H9 (cell line): ENCODE results near the gene ZNF577. TPM values are rescaled to one million over a fixed set of nuclear protein-coding genes. Genes with fewer than 3 reads are reported as not detected.

Experiments used
- DNase-seq: peaks from one replicate; pipeline ENCODE4 v3.0.0-alpha.2; 2017
- H2AFZ ChIP-seq: one replicate; pipeline ENCODE4 v1.6.1; 2013; ENCODE audit warnings: mild to moderate bottlenecking, low read length, control low read depth, moderate library complexity
- H2AK5ac ChIP-seq: 2 replicates; pipeline ENCODE4 v1.6.1; 2013; ENCODE audit warnings: low read length, control low read depth, mixed read lengths; ENCODE audit not compliant: insufficient read length
- H2BK120ac ChIP-seq: one replicate; pipeline ENCODE4 v1.6.1; 2013; ENCODE audit warnings: low read depth, mild to moderate bottlenecking, low read length, control low read depth, inconsistent platforms; ENCODE audit not compliant: poor library complexity, severe bottlenecking
- H2BK12ac ChIP-seq: 2 replicates; pipeline ENCODE4 v1.6.1; 2013; ENCODE audit warnings: low read length, control low read depth, mixed read lengths, low read depth; ENCODE audit not compliant: insufficient read length
- H2BK15ac ChIP-seq: 2 replicates; pipeline ENCODE4 v1.6.1; 2013; ENCODE audit warnings: low read depth, low read length, control low read depth
- H2BK20ac ChIP-seq: one replicate; pipeline ENCODE4 v1.6.1; 2013; ENCODE audit warnings: low read depth, mild to moderate bottlenecking, low read length, control low read depth, inconsistent platforms; ENCODE audit not compliant: poor library complexity, severe bottlenecking
- H2BK5ac ChIP-seq: 2 replicates; pipeline ENCODE4 v1.6.1; 2013; ENCODE audit warnings: low read length, control low read depth, mixed read lengths; ENCODE audit not compliant: insufficient read length
- H3K14ac ChIP-seq: 2 replicates; pipeline ENCODE4 v1.6.1; 2013; ENCODE audit warnings: low read length, control low read depth; ENCODE audit not compliant: insufficient read depth
- H3K18ac ChIP-seq: 2 replicates; pipeline ENCODE4 v1.6.1; 2013; ENCODE audit warnings: low read depth, mild to moderate bottlenecking, mixed read lengths, low read length, control low read depth; ENCODE audit not compliant: insufficient read length
- H3K23ac ChIP-seq: 2 replicates; pipeline ENCODE4 v1.6.1; 2013; ENCODE audit warnings: low read length, control low read depth, mixed read lengths, low read depth; ENCODE audit not compliant: insufficient read length
- H3K23me2 ChIP-seq: 2 replicates; pipeline ENCODE4 v1.6.1; 2013; ENCODE audit warnings: low read depth, mild to moderate bottlenecking, mixed read lengths, low read length, control low read depth; ENCODE audit not compliant: insufficient read length, poor library complexity, severe bottlenecking
- H3K27ac ChIP-seq: 2 replicates; pipeline ENCODE4 v1.5.1; 2013; ENCODE audit warnings: low read length, control low read depth, mixed read lengths, low read depth; ENCODE audit not compliant: insufficient read length
- H3K27me3 ChIP-seq: 2 replicates; pipeline ENCODE4 v1.6.1; 2013; ENCODE audit warnings: low read length, control low read depth, inconsistent platforms; ENCODE audit not compliant: insufficient read depth
- H3K4ac ChIP-seq: 2 replicates; pipeline ENCODE4 v1.6.1; 2013; ENCODE audit warnings: low read depth, mild to moderate bottlenecking, control low read depth, inconsistent platforms, low read length, moderate library complexity
- H3K4me1 ChIP-seq: 2 replicates; pipeline ENCODE4 v1.6.1; 2013; ENCODE audit warnings: low read length, control low read depth, inconsistent platforms; ENCODE audit not compliant: insufficient read depth
- H3K4me2 ChIP-seq: 2 replicates; pipeline ENCODE4 v1.6.1; 2013; ENCODE audit warnings: low read length, control low read depth, mixed read lengths; ENCODE audit not compliant: insufficient read length, insufficient read depth
- H3K56ac ChIP-seq: 2 replicates; pipeline ENCODE4 v1.6.1; 2013; ENCODE audit warnings: low read depth, mild to moderate bottlenecking, mixed read lengths, low read length, control low read depth; ENCODE audit not compliant: insufficient read length
- H3K79me1 ChIP-seq: 2 replicates; pipeline ENCODE4 v1.6.1; 2013; ENCODE audit warnings: low read depth, mild to moderate bottlenecking, moderate library complexity, low read length, control low read depth, inconsistent platforms; ENCODE audit not compliant: insufficient read depth, poor library complexity, severe bottlenecking
- H3K79me2 ChIP-seq: 2 replicates; pipeline ENCODE4 v1.6.1; 2013; ENCODE audit warnings: low read length, control low read depth, inconsistent platforms; ENCODE audit not compliant: insufficient read depth
- H3K9ac ChIP-seq: 2 replicates; pipeline ENCODE4 v1.6.1; 2013; ENCODE audit warnings: low read length, control low read depth, mixed read lengths; ENCODE audit not compliant: insufficient read length; ENCODE audit errors: extremely low read depth
- H3K9me3 ChIP-seq: one replicate; pipeline ENCODE4 v1.6.1; 2013; ENCODE audit warnings: low read depth, low read length, inconsistent platforms; ENCODE audit not compliant: control insufficient read depth
- H3T11ph ChIP-seq: one replicate; pipeline ENCODE4 v1.6.1; 2013; ENCODE audit warnings: mild to moderate bottlenecking, low read length, control low read depth, inconsistent platforms
- H4K20me1 ChIP-seq: one replicate; pipeline ENCODE4 v1.6.1; 2013; ENCODE audit not compliant: control insufficient read depth, insufficient read length, insufficient read depth
- H4K5ac ChIP-seq: 2 replicates; pipeline ENCODE4 v1.6.1; 2013; ENCODE audit warnings: low read depth, mild to moderate bottlenecking, mixed read lengths, low read length, control low read depth; ENCODE audit not compliant: insufficient read length
- H4K8ac ChIP-seq: replicated peaks from 2 replicates; pipeline ENCODE4 v1.6.1; 2013; ENCODE audit warnings: low read length, control low read depth, mixed read lengths, low read depth; ENCODE audit not compliant: insufficient read length
- H4K91ac ChIP-seq: 2 replicates; pipeline ENCODE4 v1.6.1; 2013; ENCODE audit warnings: low read depth, mild to moderate bottlenecking, moderate library complexity, mixed read lengths, low read length, control low read depth; ENCODE audit not compliant: insufficient read length
- H3K27ac Mint-ChIP-seq, 3 experiments: 2 replicates in 2 of 3; 3 replicates in 1 of 3; pipeline ENCODE4 v1.8.0; 2020 to 2021; ENCODE audit warnings: mixed read lengths in 3 of 3, mild to moderate bottlenecking in 1 of 3, moderate library complexity in 1 of 3
- H3K27me3 Mint-ChIP-seq: 2 replicates; pipeline ENCODE4 v1.8.0; 2021; ENCODE audit warnings: low read depth, mild to moderate bottlenecking, moderate library complexity, mixed read lengths
- H3K36me3 Mint-ChIP-seq, 3 experiments: 2 replicates in 2 of 3; 3 replicates in 1 of 3; pipeline ENCODE4 v1.8.0; 2020 to 2021; ENCODE audit warnings: low read depth in 3 of 3, mixed read lengths in 3 of 3; ENCODE audit not compliant: insufficient read depth in 1 of 3
- H3K4me1 Mint-ChIP-seq, 2 experiments: 2 replicates each; pipeline ENCODE4 v1.8.0; 2020; ENCODE audit warnings: mixed read lengths in 2 of 2
- H3K4me3 Mint-ChIP-seq, 2 experiments: 2 replicates in 1 of 2; 3 replicates in 1 of 2; pipeline ENCODE4 v1.8.0; 2020 to 2021; ENCODE audit warnings: mild to moderate bottlenecking in 2 of 2, mixed read lengths in 2 of 2, moderate library complexity in 1 of 2
- H3K9me3 Mint-ChIP-seq, 2 experiments: 2 replicates in 1 of 2; 3 replicates in 1 of 2; pipeline ENCODE4 v1.8.0; 2020; ENCODE audit warnings: mild to moderate bottlenecking in 2 of 2, mixed read lengths in 2 of 2, moderate library complexity in 1 of 2
- CTCF ChIP-seq: fragments of 200-600 bp; sonication (generic); conservative IDR thresholded peaks from 3 replicates; pipeline ENCODE4 v1.8.0; 2021; ENCODE audit warnings: antibody characterized with exemption, mild to moderate bottlenecking
- WGBS: extraction: QIAGEN DNeasy Blood & Tissue Kit; methylation state at CpG from one replicate; pipeline ENCODE4 v1.1.7; 2013; ENCODE audit warnings: missing lambda C conversion rate, low lambda C conversion rate, mixed read lengths; ENCODE audit not compliant: insufficient read length; ENCODE audit errors: extremely low coverage; 5-methylcytosine and 5-hydroxymethylcytosine counted together
- total RNA-seq: library from RNA; stranded (reverse); gene quantifications from 2 replicates; pipeline ENCODE4 v1.2.1, GENCODE V29; 2021

ZNF577 gene
- total RNA-seq, 1 experiment from 2014 or later, result 42.1 TPM

- peaks cover 30% of the 10 kb centered on the region for H3K9me3 ChIP-seq
- no peak within 1 kb of the TSS for H4K91ac ChIP-seq
Observed at GRCh38 chr19:51926784-51927741, 39.3 kb upstream of the ZNF577 start, which contains the start of gene ZNF613. Gene ZNF613 (plus strand): TSS chr19:51927472. CDS start chr19:51936221, 8,749 bp downstream.

More at GRCh38 chr19:51926784-51927741, 39.3 kb upstream of the ZNF577 start, which contains the start of gene ZNF613:
- peak within 1 kb of the TSS; percentile 100 for H3K4me3 Mint-ChIP-seq
- H3K4me1 ChIP-seq, result peaks cover 3% of the 10 kb centered on the region; the same call in 1 of the 2 replicates
- H3K4me2 ChIP-seq, result peak within 1 kb of the TSS; percentile 80
- peaks cover 8% of the 10 kb centered on the region for H3K27me3 Mint-ChIP-seq
- peaks cover 49 to 74% (median 72%) of the 10 kb centered on the region in 3 experiments for H3K36me3 Mint-ChIP-seq
- peak within 1 kb of the TSS; percentile 99 for H3K14ac ChIP-seq
- H3K56ac ChIP-seq, result peak within 1 kb of the TSS; percentile 95
- H3K18ac ChIP-seq, result peak within 1 kb of the TSS; percentile 98
- H3K27ac ChIP-seq, result peak within 1 kb of the TSS; percentile 94
- no peak within 1 kb of the TSS for H2BK120ac ChIP-seq
- peak within 1 kb of the TSS; percentile 56 for H3K23ac ChIP-seq
- H3K9ac ChIP-seq, result peak within 1 kb of the TSS; percentile 93
- H2AK5ac ChIP-seq, result no peak within 1 kb of the TSS
- no CpG with 5 or more reads among the region's 52 CpGs for WGBS
- H4K5ac ChIP-seq, result peak within 1 kb of the TSS; percentile 99
- peak within 1 kb of the TSS; percentile 18 for H2BK12ac ChIP-seq
- DNase-seq, result peak; percentile 93
- peaks cover 8% of the 10 kb centered on the region for H3K79me2 ChIP-seq
- H4K20me1 ChIP-seq, result no peaks in the 10 kb centered on the region
- peaks cover 6% of the 10 kb centered on the region for H3K79me1 ChIP-seq
- H3K9me3 Mint-ChIP-seq, result peaks cover 48 to 70% of the 10 kb centered on the region in 2 experiments
- no peak within 1 kb of the TSS for H3T11ph ChIP-seq
- peak; percentile 48; the same call in 2 of the 3 replicates for TF ChIP-seq CTCF
- peak within 1 kb of the TSS; percentile 92 for H2BK5ac ChIP-seq
- no peak within 1 kb of the TSS for H2BK20ac ChIP-seq
- H2AFZ ChIP-seq, result peak within 1 kb of the TSS; percentile 81
- no peaks in the 10 kb centered on the region for H3K23me2 ChIP-seq
- no peak within 1 kb of the TSS for H4K8ac ChIP-seq
- no peak within 1 kb of the TSS for H2BK15ac ChIP-seq
- H3K4ac ChIP-seq, result no peak within 1 kb of the TSS
- no peaks in the 10 kb centered on the region for H3K27me3 ChIP-seq
- peaks cover 14 to 16% of the 10 kb centered on the region in 2 experiments for H3K4me1 Mint-ChIP-seq
- H3K27ac Mint-ChIP-seq, result peak within 1 kb of the TSS; percentile 99 to 100 (median 100)
